Inflammatory macrophage treated with lipopolysaccharide for 4 hours (primary cell): ENCODE measurements around the gene MAPK8IP2.

Source experiments
- DNase-seq: peaks from one replicate; pipeline ENCODE4 v3.0.0-alpha.2; 2020

The MAPK8IP2 gene

GRCh38 chr22:50576070-50576469, 24.5 kb upstream of the MAPK8IP2 start:
- DNase-seq: peak; percentile 22

- DNase-seq: peak; percentile 30
Measured at GRCh38 chr22:50576806-50577696, 23.5 kb upstream of the MAPK8IP2 start.

- no peak for DNase-seq
Measured at GRCh38 chr22:50577697-50577986, 23.0 kb upstream of the MAPK8IP2 start.

- no peak for DNase-seq
Measured at GRCh38 chr22:50577987-50578775, 22.4 kb upstream of the MAPK8IP2 start, which contains the start of gene CPT1B. TSS of gene CPT1B (minus strand) at chr22:50578427. CDS start at chr22:50577915, 512 bp downstream.

GRCh38 chr22:50578776-50579310, 21.8 kb upstream of the MAPK8IP2 start:
- DNase-seq: no peak

GRCh38 chr22:50579752-50580151, 20.8 kb upstream of the MAPK8IP2 start:
- DNase-seq: no peak

- peak; percentile 55 for DNase-seq
Measured at GRCh38 chr22:50581031-50581949, 19.3 kb upstream of the MAPK8IP2 start.

- peak; percentile 13 for DNase-seq
Measured at GRCh38 chr22:50581950-50582492, 18.6 kb upstream of the MAPK8IP2 start.

GRCh38 chr22:50582493-50583293, 17.9 kb upstream of the MAPK8IP2 start, which contains the start of gene CHKB:
TSS of gene CHKB (minus strand) at chr22:50582849. CDS start at chr22:50582781, 68 bp downstream.
- peak; percentile 99 for DNase-seq

GRCh38 chr22:50583294-50583861, 17.2 kb upstream of the MAPK8IP2 start:
- DNase-seq: no peak

GRCh38 chr22:50584106-50585096, 16.2 kb upstream of the MAPK8IP2 start:
- DNase-seq: no peak

- DNase-seq: no peak
Measured at GRCh38 chr22:50585238-50585637, 15.4 kb upstream of the MAPK8IP2 start.

- DNase-seq: no peak
Measured at GRCh38 chr22:50585781-50586180, 14.8 kb upstream of the MAPK8IP2 start.

GRCh38 chr22:50586416-50586815, 14.2 kb upstream of the MAPK8IP2 start:
- no peak for DNase-seq

- no peak for DNase-seq
Measured at GRCh38 chr22:50587407-50587806, 13.2 kb upstream of the MAPK8IP2 start.

GRCh38 chr22:50595189-50595588, 5.4 kb upstream of the MAPK8IP2 start:
- no peak for DNase-seq

GRCh38 chr22:50597097-50597496, 3.5 kb upstream of the MAPK8IP2 start:
- DNase-seq: no peak

GRCh38 chr22:50599816-50600455, 657 bp upstream of the MAPK8IP2 start:
- peak; percentile 13 for DNase-seq
